Retinal pigment epithelial cell (primary cell): ENCODE data around the gene ISYNA1.

Source experiments
- DNase-seq: peaks from one replicate; pipeline ENCODE4 v3.0.0-alpha.2; 2010; ENCODE audit warnings: low read depth
- H3K4me3 ChIP-seq: 2 replicates; pipeline ENCODE4 v1.5.1; 2011; ENCODE audit warnings: mild to moderate bottlenecking, low read length, control low read depth, moderate library complexity
- TF ChIP-seq, protein P1 (sequence below): conservative IDR thresholded peaks from 2 replicates; pipeline ENCODE4 v1.5.1; 2011; ENCODE audit warnings: low read depth, low read length, control low read depth, inconsistent platforms

The ISYNA1 gene

DNA sequence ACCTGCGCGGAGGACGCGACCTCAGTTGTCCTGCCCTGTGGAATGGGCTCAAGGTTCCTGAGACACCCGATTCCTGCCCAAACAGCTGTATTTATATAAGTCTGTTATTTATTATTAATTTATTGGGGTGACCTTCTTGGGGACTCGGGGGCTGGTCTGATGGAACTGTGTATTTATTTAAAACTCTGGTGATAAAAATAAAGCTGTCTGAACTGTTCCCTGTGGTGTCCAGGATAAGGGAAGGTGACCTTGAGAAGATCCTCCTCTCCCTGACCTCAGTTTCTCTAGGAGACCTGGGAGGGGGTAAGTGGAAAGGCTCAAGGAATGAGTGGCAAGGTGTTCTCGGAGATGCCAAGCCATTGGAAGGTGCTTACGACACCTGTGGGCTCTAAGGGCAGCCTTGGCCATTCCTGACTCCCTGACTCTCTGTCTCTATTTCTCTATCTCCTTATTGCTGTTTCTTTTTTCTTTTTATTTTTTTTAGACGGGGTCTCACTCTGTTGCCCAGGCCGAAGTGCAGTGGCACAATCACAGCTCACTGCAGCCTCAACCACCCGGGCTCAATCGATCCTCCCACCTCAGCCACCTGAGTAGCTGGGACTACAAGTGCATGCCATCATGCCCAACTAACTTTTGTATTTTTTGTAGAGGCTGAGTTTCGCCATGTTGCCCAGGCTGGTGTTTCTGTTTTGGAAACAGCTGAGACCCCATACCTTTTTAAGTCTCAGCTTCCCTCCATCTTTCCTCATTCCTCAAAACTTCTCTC lies 48.8 kb downstream of the ISYNA1 start:
- DNase-seq, result no peak
- peak overlapping the region; percentile 88 for H3K4me3 ChIP-seq
- TF ChIP-seq, protein P1, sequence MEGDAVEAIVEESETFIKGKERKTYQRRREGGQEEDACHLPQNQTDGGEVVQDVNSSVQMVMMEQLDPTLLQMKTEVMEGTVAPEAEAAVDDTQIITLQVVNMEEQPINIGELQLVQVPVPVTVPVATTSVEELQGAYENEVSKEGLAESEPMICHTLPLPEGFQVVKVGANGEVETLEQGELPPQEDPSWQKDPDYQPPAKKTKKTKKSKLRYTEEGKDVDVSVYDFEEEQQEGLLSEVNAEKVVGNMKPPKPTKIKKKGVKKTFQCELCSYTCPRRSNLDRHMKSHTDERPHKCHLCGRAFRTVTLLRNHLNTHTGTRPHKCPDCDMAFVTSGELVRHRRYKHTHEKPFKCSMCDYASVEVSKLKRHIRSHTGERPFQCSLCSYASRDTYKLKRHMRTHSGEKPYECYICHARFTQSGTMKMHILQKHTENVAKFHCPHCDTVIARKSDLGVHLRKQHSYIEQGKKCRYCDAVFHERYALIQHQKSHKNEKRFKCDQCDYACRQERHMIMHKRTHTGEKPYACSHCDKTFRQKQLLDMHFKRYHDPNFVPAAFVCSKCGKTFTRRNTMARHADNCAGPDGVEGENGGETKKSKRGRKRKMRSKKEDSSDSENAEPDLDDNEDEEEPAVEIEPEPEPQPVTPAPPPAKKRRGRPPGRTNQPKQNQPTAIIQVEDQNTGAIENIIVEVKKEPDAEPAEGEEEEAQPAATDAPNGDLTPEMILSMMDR, result no peak

GRCh38 chr19:18388100-18388959 lies 49.6 kb downstream of the ISYNA1 start:
- TF ChIP-seq, protein P1, result peak; percentile 82
- no peak for DNase-seq

DNA sequence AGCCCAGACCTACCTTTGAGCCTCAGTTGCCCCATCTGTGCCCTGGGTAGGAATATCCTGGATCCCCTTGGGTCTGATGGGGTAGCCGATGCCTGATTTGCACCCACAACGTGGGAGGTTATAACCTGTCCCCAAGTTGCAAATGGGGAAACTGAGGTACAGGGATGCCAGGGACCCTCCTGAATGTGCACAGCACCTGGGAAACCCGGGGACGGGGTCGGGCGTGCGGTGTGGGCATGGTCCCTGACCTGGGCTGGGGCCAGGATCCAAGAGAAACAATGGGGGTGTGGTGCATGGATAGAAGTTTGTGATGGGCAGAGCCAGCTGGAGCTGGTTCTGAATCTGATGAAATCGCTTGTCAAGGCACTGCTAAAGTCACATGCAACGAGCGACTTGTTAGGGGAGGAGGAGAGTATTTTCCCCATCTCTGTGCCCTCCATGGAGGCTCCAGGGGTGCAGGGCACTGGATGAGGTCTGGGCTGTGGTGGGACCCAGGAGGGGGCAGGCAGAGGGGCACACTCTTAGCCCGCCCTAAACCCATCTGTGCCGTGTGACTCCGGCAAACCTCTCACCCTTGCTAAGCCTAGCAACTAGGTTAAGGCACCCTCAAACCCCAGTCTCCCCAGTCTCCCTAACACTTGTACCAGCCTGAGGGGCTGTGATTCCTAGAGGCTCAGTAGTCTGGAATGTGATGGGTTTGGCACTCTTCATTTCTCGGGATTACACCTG lies 51.2 kb downstream of the ISYNA1 start:
- TF ChIP-seq, protein P1, result no peak
- DNase-seq, result no peak

More at GRCh38 chr19:18388100-18388959, 49.6 kb downstream of the ISYNA1 start:
- peak overlapping the region; percentile 88 for H3K4me3 ChIP-seq

DNA sequence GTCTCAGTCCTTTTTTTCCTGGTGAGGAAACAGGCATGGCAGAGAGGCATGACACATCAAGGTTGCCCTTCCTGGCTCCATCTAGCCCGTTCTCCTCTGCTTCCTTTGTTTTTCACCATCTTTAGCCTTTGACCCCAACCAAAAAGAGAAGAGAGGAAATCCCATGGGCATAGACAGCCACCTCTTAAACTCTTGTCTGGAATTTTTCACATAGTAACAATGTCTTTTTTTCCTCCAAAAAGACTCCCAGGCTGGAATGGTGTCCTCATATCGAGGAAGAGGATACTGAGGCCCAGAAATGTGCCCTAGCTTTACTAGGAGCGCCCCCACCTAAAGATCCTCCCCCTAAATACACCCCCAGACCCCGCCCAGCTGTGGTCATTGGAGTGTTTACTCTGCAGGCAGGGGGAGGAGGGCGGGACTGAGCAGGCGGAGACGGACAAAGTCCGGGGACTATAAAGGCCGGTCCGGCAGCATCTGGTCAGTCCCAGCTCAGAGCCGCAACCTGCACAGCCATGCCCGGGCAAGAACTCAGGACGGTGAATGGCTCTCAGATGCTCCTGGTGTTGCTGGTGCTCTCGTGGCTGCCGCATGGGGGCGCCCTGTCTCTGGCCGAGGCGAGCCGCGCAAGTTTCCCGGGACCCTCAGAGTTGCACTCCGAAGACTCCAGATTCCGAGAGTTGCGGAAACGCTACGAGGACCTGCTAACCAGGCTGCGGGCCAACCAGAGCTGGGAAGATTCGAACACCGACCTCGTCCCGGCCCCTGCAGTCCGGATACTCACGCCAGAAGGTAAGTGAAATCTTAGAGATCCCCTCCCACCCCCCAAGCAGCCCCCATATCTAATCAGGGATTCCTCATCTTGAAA lies 52.0 kb downstream of the ISYNA1 start, which contains the start of gene GDF15:
TSS of gene GDF15 (plus strand) at position 484 of the 868 bp plus-strand sequence. CDS start at position 516, 32 bp downstream.
- TF ChIP-seq, protein P1, result peak; percentile 81
- DNase-seq, result no peak
- peak within 1 kb of the TSS; percentile 88 for H3K4me3 ChIP-seq

More for the DNA sequence above, 51.2 kb downstream of the ISYNA1 start:
- H3K4me3 ChIP-seq, result peak overlapping the region; percentile 88

GRCh38 chr19:18385359-18385674 lies 52.6 kb downstream of the ISYNA1 start:
- no peak overlapping the region for H3K4me3 ChIP-seq
- no peak for DNase-seq
- TF ChIP-seq, protein P1, result no peak

- no peak overlapping the region for H3K4me3 ChIP-seq
These were observed 53.2 kb downstream of the ISYNA1 start for GRCh38 chr19:18384775-18385174.

More at GRCh38 chr19:18384775-18385174, 53.2 kb downstream of the ISYNA1 start:
- no peak for DNase-seq
- TF ChIP-seq, protein P1, result no peak
